ENCODE data around the gene MLLT6. TPM values are rescaled to one million over a fixed set of nuclear protein-coding genes. Genes with fewer than 3 reads are reported as not detected.

MLLT6 gene
- total RNA-seq, 2 experiments from 2014 or later = 81.7 to 174 TPM

GRCh38 chr17:38745545-38745944 is 40.5 kb downstream of the MLLT6 start:
- peaks cover 77% of the 10 kb centered on the region for H3K4me1 ChIP-seq (ENCODE audit: insufficient read depth, low read length, poor library complexity, severe bottlenecking)
- peaks cover 67% of the 10 kb centered on the region for H3K79me2 ChIP-seq (ENCODE audit: insufficient read depth, low read depth, low read length)
- ChIA-PET POLR2A (interaction anchor here (0.6 to 1.2 kb wide), 4 partner anchors 11 to 121 kb away, joined by 3 to 4 read pairs (median 4); no protein-coding TSS in a partner anchor), CTCF (ENCODE audit: unreplicated experiment) (no interaction called here)
- peak overlapping the region; percentile 84 for H3K27ac ChIP-seq (ENCODE audit: low read depth, low read length, poor library complexity, severe bottlenecking)
- H4K20me1 ChIP-seq (ENCODE audit: insufficient read depth, low read length) = no peaks in the 10 kb centered on the region
- TF ChIP-seq EZH2phosphoT487 (IDR thresholded peaks at IDR 0.05; ENCODE audit: borderline replicate concordance, low read depth, low read length) (no peak), CTCF (conservative IDR thresholded peaks at IDR 0.05; ENCODE audit: low read length) (no peak)
- H3K9me2 ChIP-seq (ENCODE audit: insufficient read depth, low read length) = no peaks in the 10 kb centered on the region
- peak overlapping the region; percentile 80 for H3K4me2 ChIP-seq (ENCODE audit: low read length)
- intact Hi-C loops (cut with micrococcal nuclease; ENCODE audit: unreplicated experiment) = no loop called here
- H3K9me3 ChIP-seq (ENCODE audit: low read length) = no peaks in the 10 kb centered on the region
- peak overlapping the region; percentile 79 for H3K4me3 ChIP-seq (ENCODE audit: low read depth, low read length, poor library complexity, severe bottlenecking)
- H2AFZ ChIP-seq (ENCODE audit: low read length) = no peak overlapping the region
- no TSS peak for BruUV-seq (replicated peaks)
- peaks cover 19% of the 10 kb centered on the region for H3K36me3 ChIP-seq (ENCODE audit: insufficient read depth, low read length)
- peak; percentile 77 for DNase-seq (ENCODE audit: low spot score)

- Histone ChIP-seq H3K79me2 (ENCODE audit: insufficient read depth, low read depth, low read length) (peaks cover 61% of the 10 kb centered on the region), H4K20me1 (ENCODE audit: insufficient read depth, low read length) (no peaks in the 10 kb centered on the region), H3K4me3 (ENCODE audit: low read depth, low read length, poor library complexity, severe bottlenecking) (peak overlapping the region; percentile 79), H3K9me2 (ENCODE audit: insufficient read depth, low read length) (no peaks in the 10 kb centered on the region), H3K27ac (ENCODE audit: low read depth, low read length, poor library complexity, severe bottlenecking) (peak overlapping the region; percentile 84), H3K9me3 (ENCODE audit: low read length) (no peaks in the 10 kb centered on the region), H3K36me3 (ENCODE audit: insufficient read depth, low read length) (peaks cover 13% of the 10 kb centered on the region; the same call in 1 of the 2 replicates), H3K4me2 (ENCODE audit: low read length) (peak overlapping the region; percentile 80), H3K4me1 (ENCODE audit: insufficient read depth, low read length, poor library complexity, severe bottlenecking) (peaks cover 77% of the 10 kb centered on the region), H2AFZ (ENCODE audit: low read length) (no peak overlapping the region; the same call in 1 of the 2 replicates)
- intact Hi-C loops (cut with micrococcal nuclease; ENCODE audit: unreplicated experiment) = loop anchor here (2.0 kb wide), 1 partner anchor 43 kb away; no protein-coding TSS in a partner anchor
- DNase-seq (ENCODE audit: low spot score) = peak; percentile 58
- TF ChIP-seq EZH2phosphoT487 (IDR thresholded peaks at IDR 0.05; ENCODE audit: borderline replicate concordance, low read depth, low read length) (no peak), CTCF (conservative IDR thresholded peaks at IDR 0.05; ENCODE audit: low read length) (no peak)
- CTCF ChIA-PET (ENCODE audit: unreplicated experiment) = no interaction called here
- BruUV-seq (replicated peaks) = TSS peak; percentile 61
- POLR2A ChIA-PET = interaction anchor here (0.7 to 1.2 kb wide), 3 partner anchors 15 to 165 kb away, joined by 3 to 4 read pairs (median 3); no protein-coding TSS in a partner anchor
Observed at GRCh38 chr17:38746004-38746848, 41.2 kb downstream of the MLLT6 start.

Measured in OCI-LY7 (cell line).